GM12878 (cell line): ENCODE measurements around the gene MYO7B. TPM values are rescaled to one million over a fixed set of nuclear protein-coding genes. Genes with fewer than 3 reads are reported as not detected.
A peak's percentile ranks its signal among the peaks of the same experiment; 100 is the strongest.

ENCODE experiments used
- ATAC-seq: fragments of 200-7000 bp; cut with Tn5 transposase; 3 replicates; pipeline ENCODE4 v1.9.1; 2020; ENCODE audit warnings: mild to moderate bottlenecking, moderate library complexity
- BruUV-seq: library from RNA; stranded (reverse); fragments of 400-500 nt; replicated peaks from 2 replicates; lab custom pipeline; 2021; lab: Mats Ljungman, UMichigan
- CTCF ChIA-PET: fragments of 300-600 bp; sonication (Branson Sonifier 250); formaldehyde crosslinking; extraction: SDS; loops from one replicate; lab custom pipeline; 2021; ENCODE audit warnings: inconsistent platforms; lab: Yijun Ruan, JAX
- POLR2A ChIA-PET: fragments of 350-600 bp; formaldehyde crosslinking; extraction: SDS; loops from one replicate; lab custom pipeline; 2021; ENCODE audit warnings: inconsistent platforms; lab: Charles Lee
- RAD21 ChIA-PET: fragments of 300-600 bp; sonication (Branson Sonifier 250); formaldehyde crosslinking; loops from one replicate; lab custom pipeline; 2023; ENCODE audit warnings: antibody characterized with exemption; ENCODE audit not compliant: unreplicated experiment; lab: Charles Lee
- SMC1A ChIA-PET: fragments of 300-600 bp; sonication (Branson Sonifier 250); formaldehyde crosslinking; loops from one replicate; lab custom pipeline; 2023; ENCODE audit not compliant: unreplicated experiment, uncharacterized antibody; lab: Charles Lee
- DNase-seq: peaks from one replicate; pipeline ENCODE4 v3.0.0-alpha.2; 2011; ENCODE audit warnings: low read depth, low spot score
- FAIRE-seq: peaks from 3 replicates; lab custom pipeline; 2011; peaks lifted over from hg19 to GRCh38; lab: Jason Lieb, UNC
- H2AFZ ChIP-seq: 2 replicates; pipeline ENCODE4 v1.6.0; 2011; ENCODE audit warnings: low read depth, low read length, control low read depth; ENCODE audit not compliant: control insufficient read depth
- H3K27ac ChIP-seq: 2 replicates; pipeline ENCODE4 v1.5.1; 2011; ENCODE audit warnings: control low read depth; ENCODE audit not compliant: control insufficient read depth, insufficient read depth
- H3K27me3 ChIP-seq, 2 experiments: replicated peaks in 1 of 2; 2 replicates each; pipeline versions ENCODE4 v1.6.0 to v1.6.1; 2011; ENCODE audit warnings: low read length in 1 of 2; ENCODE audit not compliant: control insufficient read depth in 2 of 2, insufficient read depth in 2 of 2
- H3K36me3 ChIP-seq, 2 experiments: 2 replicates each; pipeline ENCODE4 v1.5.1; 2011; ENCODE audit warnings: low read length in 1 of 2; ENCODE audit not compliant: control insufficient read depth in 2 of 2, insufficient read depth in 2 of 2
- H3K4me1 ChIP-seq: 2 replicates; pipeline ENCODE4 v1.6.1; 2011; ENCODE audit warnings: mild to moderate bottlenecking, low read length, moderate library complexity, mixed read lengths; ENCODE audit not compliant: control insufficient read depth, insufficient read depth
- H3K4me2 ChIP-seq: 2 replicates; pipeline ENCODE4 v1.6.0; 2011; ENCODE audit warnings: control low read depth; ENCODE audit not compliant: control insufficient read depth, insufficient read depth
- H3K4me3 ChIP-seq: fragments of 200-600 bp; sonication (generic); 2 replicates; pipeline ENCODE4 v1.5.1; 2016
- H3K79me2 ChIP-seq: 2 replicates; pipeline ENCODE4 v1.6.0; 2011; ENCODE audit warnings: low read length; ENCODE audit not compliant: control insufficient read depth, insufficient read depth
- H3K9ac ChIP-seq: 2 replicates; pipeline ENCODE4 v1.8.0; 2011; ENCODE audit warnings: low read length, control low read depth, mixed read lengths; ENCODE audit not compliant: control insufficient read depth, insufficient read depth
- H3K9me3 ChIP-seq: replicated peaks from 3 replicates; pipeline ENCODE4 v1.5.1; 2011; ENCODE audit warnings: mild to moderate bottlenecking, low read length; ENCODE audit not compliant: control insufficient read depth, insufficient read depth
- H4K20me1 ChIP-seq: 2 replicates; pipeline ENCODE4 v1.6.0; 2011; ENCODE audit not compliant: control insufficient read depth, insufficient read depth
- CTCF ChIP-seq, 3 experiments: IDR thresholded peaks in 2 of 3; conservative IDR thresholded peaks in 1 of 3; 2 replicates each; pipeline ENCODE4 v1.5.1; 2011; ENCODE audit warnings: low read depth in 3 of 3, low read length in 3 of 3, mild to moderate bottlenecking in 3 of 3, control low read depth in 2 of 3, moderate library complexity in 2 of 3, inconsistent platforms in 1 of 3, mixed read lengths in 1 of 3; ENCODE audit not compliant: control insufficient read depth in 2 of 3, insufficient read depth in 1 of 3; ENCODE audit errors: extremely low read depth in 1 of 3
- E2F8 ChIP-seq: fragments of 450-650 bp; IDR thresholded peaks from 2 replicates; pipeline ENCODE4 v1.6.1; 2018; ENCODE audit warnings: mild to moderate bottlenecking, low read depth, moderate library complexity; ENCODE audit not compliant: partially characterized antibody
- MTA3 ChIP-seq: IDR thresholded peaks from 2 replicates; pipeline ENCODE4 v1.6.1; 2012; ENCODE audit warnings: low read length, inconsistent platforms, borderline replicate concordance
- NFYB ChIP-seq: IDR thresholded peaks from 2 replicates; pipeline ENCODE4 v1.6.1; 2011; ENCODE audit warnings: low read depth, mild to moderate bottlenecking, low read length, improper control_type of control experiment, moderate library complexity; ENCODE audit not compliant: insufficient read depth
- RAD51 ChIP-seq: fragments of 450-650 bp; IDR thresholded peaks from 2 replicates; pipeline ENCODE4 v1.6.1; 2016; ENCODE audit warnings: moderate library complexity, mild to moderate bottlenecking, inconsistent platforms
- SPI1 ChIP-seq: IDR thresholded peaks from 2 replicates; pipeline ENCODE4 v1.6.1; 2011; ENCODE audit warnings: low read depth, mild to moderate bottlenecking, low read length, moderate library complexity, borderline replicate concordance; ENCODE audit not compliant: insufficient read depth
- YBX1 ChIP-seq: fragments of 450-650 bp; IDR thresholded peaks from 2 replicates; pipeline ENCODE4 v1.6.1; 2016; ENCODE audit warnings: antibody characterized with exemption
- ZNF384 ChIP-seq: IDR thresholded peaks from 2 replicates; pipeline ENCODE4 v1.6.1; 2012; ENCODE audit warnings: low read depth, mild to moderate bottlenecking, low read length, improper control_type of control experiment, borderline replicate concordance
- WGBS: methylation state at CpG from one replicate; pipeline ENCODE4 v1.1.6; 2016; ENCODE audit warnings: low lambda C conversion rate; ENCODE audit not compliant: insufficient replicate concordance, insufficient coverage; ENCODE audit errors: missing lambda C conversion rate; 5-methylcytosine and 5-hydroxymethylcytosine counted together
- in situ Hi-C: fragments of 300-500 bp; cut with MboI; formaldehyde crosslinking; loops from 9 replicates; pipeline ENCODE4 v1.14.3; 2018; ENCODE audit warnings: mixed read lengths
- intact Hi-C: fragments of 100-400 bp; cut with micrococcal nuclease; formaldehyde crosslinking; loops from one replicate; pipeline ENCODE4 v1.14.2; 2022; ENCODE audit not compliant: unreplicated experiment
- polyA plus RNA-seq, 11 experiments: library from polyadenylated mRNA; depleted of rRNA in 4 of 11; unstranded in 6 of 11; stranded (reverse) in 5 of 11; fragments of >200 nt; fragmentation: Nextera tagmentation in 4 of 11; fragmentation: Illumina TruSeq in 1 of 11; extraction: Ambion mirVana in 4 of 11; extraction: Trizol in 1 of 11; gene quantifications; 1 replicate in 1 of 11; 2 replicates in 10 of 11; pipeline versions ENCODE4 v1.2.1 to v1.2.3, GENCODE V29; 2011 to 2016; ENCODE audit warnings: inconsistent platforms in 2 of 11, missing spikeins in 2 of 11, low read depth in 1 of 11
- total RNA-seq, 4 experiments: library from RNA; depleted of rRNA in 3 of 4; stranded (reverse); fragments of >200 nt in 3 of 4; fragmentation: Illumina TruSeq in 1 of 4; extraction: Trizol in 1 of 4; gene quantifications; 2 replicates each; pipeline versions ENCODE4 v1.2.1 to v1.2.3, GENCODE V29; 2013 to 2021

Gene MYO7B
- total and polyA plus RNA-seq, 10 of the 15 experiments (the other 5 are each of a cell fraction or from before 2014, with no cell fraction given): 0.08 to 4.8 (median 1.2) TPM

- FAIRE-seq: peak; percentile 62
- ChIA-PET RAD21 (no interaction called here), CTCF (interaction anchor here (0.7 kb wide), 1 partner anchor 714 kb away, joined by 3 read pairs; no protein-coding TSS in a partner anchor), POLR2A (interaction anchor here (1.8 kb wide), 1 partner anchor 9 kb away, joined by 5 read pairs; no protein-coding TSS in a partner anchor), SMC1A (interaction anchor here (0.6 kb wide), 1 partner anchor 42 kb away, joined by 3 read pairs; no protein-coding TSS in a partner anchor)
- Histone ChIP-seq H3K9me3 (no peaks in the 10 kb centered on the region; the same call in 2 of the 3 replicates), H3K27me3 (no peaks in the 10 kb centered on the region), H3K4me2 (no peak overlapping the region), H3K36me3 (peaks cover 7 to 33% of the 10 kb centered on the region in 2 experiments; a peak in 3 of 4 replicates), H3K79me2 (peaks cover 48% of the 10 kb centered on the region), H3K4me1 (no peaks in the 10 kb centered on the region; the same call in 1 of the 2 replicates), H2AFZ (no peak overlapping the region), H3K9ac (no peak overlapping the region), H4K20me1 (peaks cover 3% of the 10 kb centered on the region; the same call in 1 of the 2 replicates), H3K4me3 (no peak overlapping the region), H3K27ac (no peak overlapping the region)
- intact Hi-C loops: no loop called here
- ATAC-seq: no peak
- no TSS peak for BruUV-seq
- in situ Hi-C loops: no loop called here
- TF ChIP-seq SPI1 (no peak), E2F8 (no peak), MTA3 (no peak), ZNF384 (no peak), YBX1 (no peak), NFYB (no peak), RAD51 (no peak), CTCF (IDR thresholded peaks at IDR 0.05 in 2 of 3, conservative IDR thresholded peaks at IDR 0.05 in 1 of 3; ENCODE audit: control insufficient read depth in 2 of 3, extremely low read depth in 1 of 3, insufficient read depth in 1 of 3, low read depth in 3 of 3, low read length in 3 of 3) (no peak)
- DNase-seq: no peak
- 88% methylated on average over 14 of the region's 14 CpGs for WGBS
Observed at GRCh38 chr2:127516041-127516762, 19.3 kb upstream of the MYO7B start.
